K562 (cell line): ENCODE data around the gene STX12. TPM values are rescaled to one million over a fixed set of nuclear protein-coding genes. Genes with fewer than 3 reads are reported as not detected.

ENCODE experiments used
- ATF3 ChIP-seq, 2 experiments: fragments of 450-650 bp in 1 of 2; sonication (generic) in 1 of 2; formaldehyde crosslinking in 1 of 2; IDR thresholded peaks in 1 of 2; conservative IDR thresholded peaks in 1 of 2; 2 replicates each; pipeline versions ENCODE4 v1.6.1 to v1.8.1; 2016 to 2023; ENCODE audit warnings: mild to moderate bottlenecking in 2 of 2, moderate library complexity in 2 of 2, inconsistent platforms in 1 of 2, missing genetic modification reagents in 1 of 2
- CHAMP1 ChIP-seq: fragments of 450-650 bp; IDR thresholded peaks from 2 replicates; pipeline ENCODE4 v1.6.1; 2016; ENCODE audit warnings: mild to moderate bottlenecking
- CTCFL ChIP-seq: IDR thresholded peaks from 2 replicates; pipeline ENCODE4 v1.6.1; 2011; ENCODE audit warnings: borderline replicate concordance, low read depth, mild to moderate bottlenecking, moderate library complexity, low read length; ENCODE audit not compliant: insufficient read depth, poor library complexity, severe bottlenecking
- GABPB1 ChIP-seq: sonication (generic); formaldehyde crosslinking; IDR thresholded peaks from 2 replicates; pipeline ENCODE4 v1.8.0; 2022; ENCODE audit warnings: mild to moderate bottlenecking, missing genetic modification reagents
- MEF2A ChIP-seq: IDR thresholded peaks from 2 replicates; pipeline ENCODE4 v1.6.1; 2011; ENCODE audit warnings: low read depth, mild to moderate bottlenecking, low read length, moderate library complexity; ENCODE audit not compliant: control insufficient read depth
- MEF2D ChIP-seq: conservative IDR thresholded peaks from 2 replicates; pipeline ENCODE4 v1.6.1; 2016; ENCODE audit warnings: low read depth, missing genetic modification characterization, missing compliant biosample characterization
- MIER1 ChIP-seq: fragments of 450-650 bp; IDR thresholded peaks from 2 replicates; pipeline ENCODE4 v1.6.1; 2016; ENCODE audit warnings: antibody characterized with exemption, mild to moderate bottlenecking, low read depth
- PHF20 ChIP-seq: fragments of 450-650 bp; IDR thresholded peaks from 2 replicates; pipeline ENCODE4 v1.6.1; 2018; ENCODE audit not compliant: partially characterized antibody
- POLR2AphosphoS5 ChIP-seq: IDR thresholded peaks from 2 replicates; pipeline ENCODE4 v1.6.1; 2011; ENCODE audit warnings: mild to moderate bottlenecking, low read depth, low read length, moderate library complexity; ENCODE audit not compliant: control insufficient read depth, insufficient read depth
- SAFB2 ChIP-seq: fragments of 200-400 bp; formaldehyde crosslinking; IDR thresholded peaks from 2 replicates; pipeline ENCODE4 v1.6.1; 2018; ENCODE audit warnings: borderline replicate concordance, low read length, low read depth, moderate library complexity; ENCODE audit not compliant: severe bottlenecking
- SRF ChIP-seq, 2 experiments: fragments of 250-450, 450-650 bp in 1 of 2; sonication (Bioruptor Pico) in 1 of 2; sonication (generic) in 1 of 2; formaldehyde crosslinking; IDR thresholded peaks; 2 replicates each; pipeline versions ENCODE4 v1.5.0 to v1.5.1; 2020 to 2022; ENCODE audit warnings: mild to moderate bottlenecking in 1 of 2, missing genetic modification reagents in 1 of 2
- TAF9B ChIP-seq: fragments of 450-650 bp; IDR thresholded peaks from 2 replicates; pipeline ENCODE4 v1.6.1; 2018; ENCODE audit warnings: mild to moderate bottlenecking; ENCODE audit not compliant: partially characterized antibody
- TEAD1 ChIP-seq, 2 experiments: fragments of 450-650 bp in 1 of 2; sonication (generic) in 1 of 2; formaldehyde crosslinking; IDR thresholded peaks; 2 replicates each; pipeline versions ENCODE4 v1.4.0 to v1.8.0; 2020 to 2022; ENCODE audit warnings: mild to moderate bottlenecking in 2 of 2, missing genetic modification reagents in 1 of 2
- THRB ChIP-seq: fragments of 450-650 bp; formaldehyde crosslinking; conservative IDR thresholded peaks from 2 replicates; pipeline ENCODE4 v1.4.0; 2022; ENCODE audit warnings: mild to moderate bottlenecking, missing genetic modification characterization
- ZBTB5 ChIP-seq: fragments of 450-650 bp; IDR thresholded peaks from 2 replicates; pipeline ENCODE4 v1.6.1; 2017; ENCODE audit warnings: antibody characterized with exemption
- ZNF232 ChIP-seq: sonication (generic); formaldehyde crosslinking; IDR thresholded peaks from 2 replicates; pipeline ENCODE4 v1.8.0; 2022; ENCODE audit warnings: mild to moderate bottlenecking, missing genetic modification reagents
- ZNF41 ChIP-seq: fragments of 250-450 bp; sonication (Bioruptor Pico); conservative IDR thresholded peaks from 2 replicates; pipeline ENCODE4 v1.4.0; 2020; ENCODE audit warnings: mild to moderate bottlenecking
- polyA plus RNA-seq, 8 experiments: library from polyadenylated mRNA; depleted of rRNA in 4 of 8; stranded (reverse) in 5 of 8; unstranded in 3 of 8; fragments of >200 nt; fragmentation: Nextera tagmentation in 2 of 8; fragmentation: Illumina TruSeq in 1 of 8; extraction: Ambion mirVana in 2 of 8; extraction: Trizol in 1 of 8; gene quantifications; 2 replicates each; pipeline versions ENCODE4 v1.2.1 to v1.2.3, GENCODE V29; 2011 to 2014; ENCODE audit warnings: inconsistent platforms in 1 of 8, missing spikeins in 1 of 8
- total RNA-seq, 7 experiments: library from RNA; depleted of rRNA in 6 of 7; stranded (reverse); fragments of >200 nt in 6 of 7; fragmentation: Illumina TruSeq in 2 of 7; extraction: Trizol in 2 of 7; gene quantifications; 2 replicates each; pipeline versions ENCODE4 v1.2.1 to v1.2.3, GENCODE V29; 2011 to 2021; ENCODE audit warnings: low replicate concordance in 1 of 7

STX12 gene
- total and polyA plus RNA-seq, 9 of the 15 experiments (the other 6 are each of a cell fraction or from before 2014, with no cell fraction given), result 16.9 to 31.3 (median 25.7) TPM

GRCh38 chr1:27725374-27726172, 47.4 kb upstream of the STX12 start, which contains the start of gene FAM76A (continued):
- TF ChIP-seq TEAD1 (CRISPR knock-in tag; IDR thresholded peaks at IDR 0.05) (peak in 1 of 2 experiments; percentile 64; a peak in 1 of 4 replicates), CTCFL (peak; percentile 98), ATF3 (IDR thresholded peaks at IDR 0.05) (no peak), ATF3 (CRISPR knock-in tag; conservative IDR thresholded peaks at IDR 0.05) (peak; percentile 21; the same call in 1 of the 2 replicates), SRF (CRISPR knock-in tag; IDR thresholded peaks at IDR 0.05) (peak in 1 of 2 experiments; percentile 78; a peak in 2 of 4 replicates), GABPB1 (CRISPR knock-in tag) (peak; percentile 53), THRB (CRISPR knock-in tag) (no peak), MEF2A (no peak), MIER1 (no peak), TAF9B (no peak), ZNF232 (CRISPR knock-in tag) (no peak), ZBTB5 (no peak), CHAMP1 (no peak), ZNF41 (CRISPR knock-in tag) (no peak), MEF2D (tag) (no peak), POLR2AphosphoS5 (no peak), PHF20 (no peak), SAFB2 (no peak)
